ENCODE data around the gene CTIF.

GRCh38 chr18:48582946-48583345, 44.1 kb downstream of the CTIF start:
- TF ChIP-seq CTCF (IDR thresholded peaks at IDR 0.05) (no peak), ZFX (IDR thresholded peaks at IDR 0.05; ENCODE audit: borderline replicate concordance) (no peak)

Measured in 22Rv1 (cell line).